GM04503 (cell line): ENCODE data around the gene MYO19.
"Not testable (repeated sequence)": the region's sequence is repeated elsewhere in the genome, so short reads cannot be mapped to it uniquely, and the experiment has no call there.

ENCODE experiments used
- DNase-seq: peaks from one replicate; pipeline ENCODE4 v3.0.0-alpha.2; 2012; ENCODE audit warnings: low read depth

The MYO19 gene

DNA sequence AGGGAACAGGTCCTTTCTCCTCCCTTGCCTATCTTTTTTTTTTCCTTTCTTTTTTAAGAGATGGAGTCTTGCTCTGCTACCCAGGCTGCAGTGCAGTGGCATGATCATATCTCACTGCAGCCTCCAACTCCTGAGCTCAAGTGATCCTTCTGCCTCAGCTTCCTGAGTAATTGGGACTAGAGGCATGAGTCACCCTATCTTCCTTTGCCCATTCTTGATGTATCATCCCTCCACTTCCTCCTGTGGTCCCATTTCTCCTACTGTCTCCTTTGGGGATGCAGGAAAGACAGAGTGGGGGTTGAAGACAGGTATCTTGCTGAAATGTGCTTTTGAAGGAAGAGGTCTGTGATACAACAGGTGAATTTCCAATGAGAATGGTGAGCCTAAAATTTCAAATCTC, 5.5 kb downstream of the MYO19 start:
- DNase-seq: peak; percentile 22

DNA sequence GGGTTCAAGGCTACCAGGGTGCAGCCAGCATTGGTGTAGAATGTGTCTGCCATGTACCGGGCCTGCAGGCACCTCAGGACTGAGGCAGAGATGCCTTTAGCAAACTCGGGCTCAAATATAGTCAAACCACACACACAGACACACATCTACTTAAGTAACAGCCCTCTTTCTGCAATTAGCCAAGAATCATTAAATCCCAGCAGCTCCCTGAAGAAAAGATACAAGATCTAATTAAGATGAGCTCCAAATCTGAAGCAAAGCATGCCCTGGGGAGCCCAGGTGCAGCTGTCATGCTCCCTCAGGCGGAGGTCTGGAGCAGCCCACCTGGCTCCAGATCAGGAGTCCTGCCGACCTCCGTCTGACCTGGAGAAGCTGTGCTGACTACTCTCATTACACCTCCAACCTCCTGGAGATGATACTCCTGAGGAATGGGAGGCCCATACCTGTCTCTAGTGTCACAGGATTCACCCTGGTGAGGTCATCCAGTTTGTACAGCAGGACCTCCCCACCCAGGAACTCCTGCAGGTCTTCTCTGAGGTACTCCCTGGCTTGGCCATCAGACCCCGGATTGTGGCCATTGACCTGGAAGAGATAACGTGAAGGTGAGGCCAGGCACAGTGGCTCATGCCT, 6.9 kb downstream of the MYO19 start:
- DNase-seq: no peak

DNA sequence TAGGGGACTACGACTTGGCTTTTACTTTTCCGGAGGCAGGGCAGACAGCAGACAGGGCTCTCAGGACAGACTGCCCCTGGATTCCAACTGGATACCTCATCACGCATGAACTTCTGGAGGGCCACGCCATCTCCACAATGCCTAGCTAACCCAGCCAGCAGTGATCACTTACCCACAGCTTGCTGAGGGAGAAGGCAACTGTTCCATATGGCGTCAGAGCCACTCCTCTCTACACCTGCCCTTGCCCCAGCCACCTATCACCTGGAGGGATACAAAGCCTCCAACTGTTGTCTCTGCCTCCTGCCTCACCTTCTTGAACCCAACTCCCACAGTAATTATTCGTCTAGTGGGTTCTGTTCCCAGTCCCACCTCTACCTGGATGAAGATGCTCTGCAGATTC, 8.8 kb downstream of the MYO19 start:
- no peak for DNase-seq

DNA sequence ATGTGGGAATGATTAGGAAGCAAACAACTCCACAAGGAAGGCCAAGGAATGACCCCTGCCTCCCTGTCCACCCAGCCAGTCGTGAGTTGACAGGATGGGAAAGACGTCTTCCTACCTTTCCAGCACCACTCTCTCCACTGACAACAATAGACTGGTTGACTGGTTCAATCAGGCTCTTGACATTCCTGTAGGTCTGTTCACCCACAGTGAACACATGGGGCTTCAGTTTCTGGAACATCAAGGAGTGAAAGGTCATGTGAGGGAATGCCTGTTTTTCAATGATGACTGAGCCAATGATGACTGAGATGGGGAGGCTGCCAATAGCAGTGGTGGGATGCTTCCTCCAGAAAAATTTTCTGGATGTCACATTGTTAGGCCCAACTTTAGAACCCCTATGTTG, 9.6 kb downstream of the MYO19 start:
- DNase-seq: no peak

DNA sequence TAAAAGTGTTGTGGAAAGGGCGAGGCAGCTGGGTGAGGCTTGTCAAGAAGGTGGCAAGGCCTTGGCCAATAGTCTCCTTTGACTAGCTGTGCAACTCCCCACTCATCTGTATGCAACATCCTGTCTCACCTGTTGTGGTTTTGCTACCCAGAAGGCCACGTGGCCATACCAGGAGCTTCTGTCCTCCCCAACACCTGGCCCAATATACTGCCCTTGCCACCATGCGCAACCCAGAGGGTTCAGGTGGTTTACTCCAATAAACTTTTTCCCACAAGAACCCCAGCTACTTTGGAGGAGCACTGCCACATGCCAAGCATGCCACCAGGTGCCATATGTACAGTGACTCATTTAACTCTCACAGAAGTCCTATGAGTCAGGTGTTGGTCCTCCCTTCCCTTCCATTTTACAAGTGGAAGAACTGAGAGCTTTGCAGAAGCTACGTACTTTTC, 10.2 kb downstream of the MYO19 start:
- DNase-seq: no peak

DNA sequence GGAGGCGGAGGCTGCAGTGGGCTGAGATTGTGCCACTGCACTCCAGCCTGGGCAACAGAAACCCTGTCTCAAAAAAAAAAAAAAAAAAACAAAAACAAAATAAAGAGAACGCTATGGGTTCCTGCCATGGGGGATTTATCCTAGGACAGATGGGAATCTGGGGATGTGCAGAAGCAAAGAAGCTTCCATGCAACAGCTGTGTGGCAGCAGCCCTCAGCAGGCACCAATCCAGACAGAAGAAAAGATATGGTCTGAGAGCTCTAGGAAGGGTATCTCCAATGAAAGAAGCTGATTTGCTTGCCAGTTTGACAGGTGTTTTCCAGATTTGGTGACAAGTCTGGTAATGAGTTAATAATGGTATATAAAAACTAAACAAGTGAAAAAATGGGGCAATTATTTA, 11.6 kb downstream of the MYO19 start:
- no peak for DNase-seq

DNA sequence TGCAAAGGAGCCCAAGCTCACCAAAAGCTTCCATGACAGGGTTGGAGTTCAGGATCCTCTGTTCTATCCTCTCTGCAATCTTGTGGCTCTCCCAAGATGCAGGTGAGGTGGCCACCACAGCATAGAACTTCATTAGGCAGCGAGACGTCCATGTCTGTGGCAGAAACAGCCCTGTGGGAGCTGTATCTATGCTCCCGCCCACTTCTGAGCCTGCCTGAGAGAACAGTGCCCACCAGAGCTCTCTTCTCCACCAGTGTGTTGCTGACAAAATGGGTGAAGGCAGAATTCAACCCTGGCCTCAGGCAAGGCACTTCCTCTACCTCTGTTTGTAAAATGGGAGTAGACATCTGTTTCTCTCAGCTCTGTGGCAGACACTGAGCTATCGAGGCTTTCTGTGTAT, 18.8 kb downstream of the MYO19 start:
- no peak for DNase-seq

DNA sequence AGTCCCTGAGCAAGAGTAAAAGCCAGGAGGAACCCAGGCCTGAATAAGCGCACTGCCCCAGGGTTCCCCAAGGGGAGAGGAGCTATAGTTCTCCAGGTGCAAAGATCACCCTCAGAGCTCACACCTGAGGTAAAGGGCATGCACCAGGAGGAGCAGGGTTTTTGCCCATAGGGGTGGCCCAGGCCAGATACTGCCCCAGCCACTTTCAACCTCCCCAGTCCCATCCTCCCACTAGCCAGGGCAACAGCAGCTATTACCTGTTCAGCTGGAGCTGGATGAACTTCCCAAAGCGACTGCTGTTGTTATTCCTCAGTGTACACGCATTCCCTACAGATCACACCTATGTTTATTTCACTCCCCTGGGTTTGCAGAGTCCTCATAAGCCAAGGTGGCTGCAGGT, 19.8 kb downstream of the MYO19 start:
- DNase-seq: no peak

DNA sequence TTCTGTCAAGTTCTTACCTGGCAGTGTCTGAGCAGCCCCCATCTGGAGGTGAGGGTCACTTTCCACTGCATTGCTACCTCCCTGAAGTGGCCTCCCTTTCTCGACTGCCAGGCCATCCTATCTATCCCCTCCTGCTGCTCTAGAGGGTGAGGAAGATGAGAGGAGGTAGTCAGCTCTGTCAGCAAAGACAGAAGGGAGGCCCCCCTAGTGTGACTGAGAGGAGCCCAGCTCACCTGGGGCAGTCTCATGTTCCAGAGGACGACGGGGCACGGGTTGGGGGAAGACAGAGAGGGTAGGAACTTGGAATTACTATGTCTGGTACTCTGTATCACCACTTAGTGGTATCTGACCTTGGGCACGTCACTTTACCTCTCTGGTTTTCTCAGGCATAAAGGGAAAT, 22.0 kb downstream of the MYO19 start:
- DNase-seq: no peak

DNA sequence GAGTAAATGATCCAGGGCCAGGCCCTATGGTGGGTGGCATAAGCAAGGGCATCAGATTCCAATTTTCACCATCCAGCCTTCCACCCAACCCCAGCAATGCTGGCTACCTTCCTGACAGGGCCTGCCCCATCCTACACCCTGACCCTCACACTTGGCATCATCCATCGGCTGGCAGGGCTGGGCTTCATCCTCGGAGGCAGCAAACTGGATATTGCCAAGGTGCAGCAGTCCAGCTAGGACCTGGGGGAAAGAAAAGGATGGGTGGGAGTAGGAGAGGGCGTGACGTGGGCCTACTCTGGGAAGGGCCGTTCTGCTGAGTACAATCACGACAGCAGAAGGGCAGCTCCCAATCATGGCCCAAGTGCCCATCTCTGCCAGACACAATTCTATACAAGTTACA, 23.5 kb downstream of the MYO19 start:
- no peak for DNase-seq

DNA sequence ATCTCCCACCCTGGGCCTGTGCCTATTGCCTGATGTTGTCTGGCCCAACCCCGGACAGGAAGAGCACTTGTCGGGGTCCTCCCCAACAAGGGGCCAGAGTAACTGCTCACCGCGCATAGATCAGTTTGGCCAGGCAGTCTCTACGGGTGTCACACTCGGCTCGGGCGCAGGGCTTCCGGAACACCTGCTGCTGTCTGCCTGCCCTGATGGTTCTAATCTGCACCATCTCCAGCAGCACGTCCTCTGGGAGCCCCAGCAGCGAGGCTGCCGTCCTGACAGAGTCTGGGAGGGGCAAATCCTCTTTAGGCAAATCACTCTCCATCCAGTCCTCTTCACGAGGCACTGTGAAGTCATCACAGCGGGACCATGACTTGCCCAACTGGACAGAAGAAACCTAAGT, 24.0 kb downstream of the MYO19 start:
- DNase-seq: no peak

DNA sequence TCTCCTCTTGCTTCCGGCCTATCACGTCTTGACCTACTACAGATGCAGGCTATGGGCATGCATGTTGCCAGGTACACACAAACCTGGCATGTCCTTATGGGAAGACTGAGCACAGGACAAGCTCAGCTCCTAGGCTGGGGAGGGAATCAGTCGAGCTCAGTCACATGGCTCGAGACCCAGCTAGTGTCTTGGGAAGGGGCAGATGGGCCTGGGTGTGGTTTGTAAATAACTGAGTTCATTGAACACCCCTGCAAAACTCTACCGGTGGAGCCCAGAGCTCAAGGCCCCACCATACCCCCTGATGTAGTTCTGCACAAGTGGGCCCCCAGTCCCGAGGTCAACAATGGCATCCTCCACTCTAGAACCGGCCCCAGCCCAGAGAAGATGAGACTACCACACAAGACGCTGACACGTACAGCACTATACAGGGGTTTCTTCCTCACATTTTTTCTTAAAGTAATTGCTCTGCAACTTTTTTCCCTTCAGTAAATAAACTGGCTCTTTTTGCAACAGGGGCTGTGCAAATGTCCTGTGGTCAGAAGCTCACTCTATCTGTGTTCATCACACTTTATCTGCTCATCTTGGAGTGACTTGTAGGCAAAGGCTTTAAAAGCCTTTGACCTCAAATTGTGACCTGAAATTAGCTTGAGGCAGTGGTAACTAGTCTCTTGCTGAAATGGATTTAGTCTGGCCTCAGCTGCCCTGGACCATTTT, 25.2 kb downstream of the MYO19 start:
- no peak for DNase-seq

DNA sequence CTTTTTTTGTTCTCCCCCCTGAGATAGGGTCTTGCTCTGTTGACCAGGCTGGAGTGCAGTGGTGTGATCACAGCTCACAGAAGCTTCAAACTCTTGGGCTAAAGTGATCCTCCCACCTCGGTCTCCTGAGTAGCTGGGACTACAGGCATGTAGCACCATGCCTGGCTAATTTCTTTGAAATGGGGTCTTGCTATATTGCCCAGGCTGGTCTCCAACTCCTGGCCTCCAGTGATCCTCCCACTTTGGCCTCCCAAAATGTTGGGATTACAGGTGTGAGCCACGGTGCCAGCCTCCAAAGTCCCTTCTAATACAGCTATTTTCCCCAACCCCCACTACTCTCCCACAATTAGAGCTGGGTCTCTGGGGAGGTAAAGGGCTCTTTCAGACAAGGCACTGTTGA, 26.2 kb downstream of the MYO19 start:
- DNase-seq: not testable (repeated sequence)

DNA sequence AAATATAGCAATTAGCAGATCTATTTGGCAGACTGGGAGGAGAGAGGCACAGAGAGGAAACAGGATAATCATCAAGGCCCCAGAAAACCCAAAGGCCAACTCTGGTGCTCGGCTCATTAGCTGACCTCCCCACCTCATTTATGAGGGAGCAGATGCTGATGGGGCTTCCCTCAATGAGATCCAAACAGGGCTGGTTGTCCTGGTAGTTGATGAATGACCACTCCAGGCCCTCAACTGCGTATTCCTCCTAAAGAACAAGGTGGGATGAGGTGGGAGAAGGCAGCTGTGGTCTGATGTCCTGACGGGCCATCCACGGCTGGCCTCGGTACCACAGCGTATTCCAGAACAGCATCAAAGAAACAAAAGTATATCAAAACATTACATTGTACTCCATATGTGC, 27.4 kb downstream of the MYO19 start:
- no peak for DNase-seq

DNA sequence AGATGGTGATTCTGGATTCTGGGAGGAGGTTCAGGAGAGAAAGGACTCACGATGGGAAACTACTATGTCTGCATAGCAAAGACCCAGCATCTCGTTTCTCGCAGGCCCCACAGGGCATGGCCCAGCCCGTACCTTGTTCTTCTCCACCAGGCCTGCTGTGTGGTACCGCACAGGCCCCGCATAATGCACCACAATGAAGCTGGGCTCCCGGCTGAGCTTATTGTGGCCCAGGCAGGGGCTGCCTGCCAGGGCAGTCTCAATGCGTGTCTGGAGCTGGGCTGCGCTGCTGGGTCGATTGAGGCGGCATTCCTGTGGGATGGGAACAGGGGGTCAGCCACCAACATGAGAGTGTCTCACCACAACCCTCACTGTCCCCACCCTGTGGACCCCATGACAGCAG, 27.8 kb downstream of the MYO19 start:
- no peak for DNase-seq

DNA sequence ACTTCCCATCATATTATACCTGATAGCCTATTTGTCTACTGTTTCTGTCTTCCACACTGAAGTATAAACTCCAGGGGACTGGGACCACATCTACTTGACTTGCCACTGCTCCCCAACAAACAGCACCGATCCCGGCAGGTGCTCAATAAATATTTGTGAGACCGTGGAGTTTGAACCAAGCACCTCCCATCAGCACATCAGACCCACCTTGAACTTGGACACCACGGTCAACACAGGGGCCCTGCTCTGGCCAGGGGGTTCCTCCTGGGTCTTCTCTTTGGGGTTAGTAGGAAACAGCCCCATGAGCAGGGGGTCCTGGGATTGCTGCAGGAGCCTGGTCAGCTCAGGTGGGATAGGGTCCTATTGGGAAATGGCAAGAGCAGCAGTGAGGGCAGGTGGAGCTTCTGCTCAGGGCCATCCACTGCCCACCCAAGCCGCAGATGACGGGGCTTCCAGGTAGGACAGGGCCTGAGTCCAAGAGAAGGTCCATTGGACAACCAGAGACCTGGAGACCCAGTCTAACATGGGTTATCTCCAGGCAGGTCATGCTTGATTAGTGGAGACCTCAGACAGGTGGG, 28.3 kb downstream of the MYO19 start:
- no peak for DNase-seq

DNA sequence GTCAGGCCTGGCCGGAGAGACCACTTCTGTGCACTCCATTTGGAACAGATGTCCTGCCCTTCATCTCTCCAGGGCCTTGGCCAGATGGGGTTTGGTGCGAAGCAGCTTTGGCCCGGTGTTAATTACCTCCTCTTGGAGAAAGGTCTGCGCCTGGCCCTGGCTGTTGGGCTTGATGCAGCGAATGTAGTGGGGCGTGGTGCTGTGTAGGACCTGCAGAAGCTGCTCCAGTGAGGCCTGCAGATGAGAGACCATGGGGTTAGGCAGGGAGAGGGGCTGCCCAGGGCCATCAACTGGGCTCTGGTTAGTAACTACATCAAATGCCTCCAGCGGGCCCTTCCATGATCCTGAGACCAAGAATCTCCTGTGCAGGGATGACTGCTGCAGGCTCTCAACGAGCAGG, 29.5 kb downstream of the MYO19 start:
- DNase-seq: no peak

DNA sequence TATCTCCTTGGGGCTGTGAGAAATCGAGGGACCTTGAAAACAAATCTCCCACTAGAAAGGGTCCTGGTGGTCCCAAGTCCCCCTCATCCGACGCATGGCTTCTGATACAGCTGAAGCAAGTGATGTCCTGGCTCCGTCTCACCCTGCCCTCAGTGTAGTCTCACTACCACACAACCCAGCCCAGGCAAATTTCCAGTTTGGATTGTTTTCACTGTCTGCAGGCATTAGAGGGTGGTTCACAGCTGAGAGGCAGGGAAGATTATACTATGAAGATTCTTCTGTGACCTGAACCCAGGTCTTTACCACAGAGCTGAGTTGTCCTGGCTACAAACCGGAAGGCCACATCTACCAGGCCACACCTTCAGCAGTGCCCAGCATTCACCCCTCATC, 30.5 kb downstream of the MYO19 start:
- DNase-seq: no peak

DNA sequence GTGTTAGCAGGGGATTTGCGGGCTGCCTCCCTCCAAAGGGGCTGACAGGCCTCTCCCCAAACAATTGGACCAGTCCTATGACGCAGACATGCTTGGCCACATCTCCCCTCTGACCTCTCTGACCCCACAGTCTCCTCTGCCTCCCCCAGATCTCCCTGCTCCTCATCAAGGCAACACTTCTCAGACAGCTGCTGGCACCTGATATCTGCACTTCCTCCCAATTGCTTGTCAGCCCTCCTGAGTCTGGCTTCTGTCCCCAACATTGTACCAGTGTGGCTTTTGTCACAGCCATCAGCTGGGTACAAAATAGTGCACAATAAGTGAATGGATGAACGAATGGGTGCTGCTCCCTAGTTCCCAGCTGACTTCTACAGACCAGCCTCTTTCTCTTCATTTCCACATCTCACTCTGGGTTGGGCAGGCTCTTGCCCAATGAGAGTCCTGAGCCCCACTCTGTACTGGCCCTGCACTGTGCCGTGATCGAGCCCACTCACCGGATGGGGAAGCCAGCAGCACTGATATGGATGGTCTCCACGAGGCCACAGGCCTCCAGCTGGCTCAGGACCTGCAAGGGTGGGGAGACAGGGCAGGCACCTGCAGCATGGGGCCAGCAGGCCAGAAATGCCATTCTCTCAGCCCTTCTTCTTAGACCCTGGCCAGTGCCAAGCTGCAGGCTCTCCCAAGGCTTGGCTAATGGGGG, 31.1 kb downstream of the MYO19 start:
- DNase-seq: no peak

DNA sequence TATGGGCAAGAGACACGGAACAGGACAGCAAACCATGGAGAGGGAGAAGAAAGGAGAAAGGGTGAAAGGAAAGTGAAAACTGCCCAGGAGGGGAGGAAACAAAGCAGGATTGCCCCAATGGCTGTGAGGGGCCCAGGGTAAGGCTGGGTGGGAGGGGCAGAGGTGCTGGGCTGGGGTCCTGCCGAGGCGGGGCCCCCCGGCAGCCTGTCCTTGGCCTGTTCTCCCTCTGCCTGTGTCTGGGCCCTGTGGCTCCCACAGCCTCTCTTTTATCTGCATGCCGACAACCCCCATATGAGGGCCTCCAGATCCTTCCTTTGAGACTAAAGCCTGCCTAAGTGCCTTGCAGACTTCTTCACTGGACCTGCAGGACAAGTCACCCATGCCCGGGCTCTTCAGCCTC, 32.7 kb downstream of the MYO19 start:
- no peak for DNase-seq

DNA sequence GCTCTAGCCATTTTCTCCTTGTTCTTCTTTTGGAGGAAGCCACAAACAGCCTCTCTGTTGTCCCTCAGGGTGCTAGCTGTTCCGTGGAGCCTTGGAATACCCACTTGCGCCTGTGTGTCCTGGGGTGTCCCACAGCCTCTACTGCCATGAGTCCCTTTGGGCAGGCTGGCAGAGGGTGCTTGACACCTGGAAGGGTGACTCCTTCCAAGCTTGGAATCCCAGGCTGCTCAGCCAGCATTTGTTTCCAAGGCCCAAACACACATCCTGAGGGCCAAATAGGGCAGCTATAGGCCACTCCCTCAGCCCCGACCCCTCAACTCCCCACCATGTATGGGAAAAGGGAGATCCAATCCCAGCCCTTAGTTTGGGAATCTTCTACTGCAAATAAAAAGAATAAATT, 33.3 kb downstream of the MYO19 start:
- no peak for DNase-seq

DNA sequence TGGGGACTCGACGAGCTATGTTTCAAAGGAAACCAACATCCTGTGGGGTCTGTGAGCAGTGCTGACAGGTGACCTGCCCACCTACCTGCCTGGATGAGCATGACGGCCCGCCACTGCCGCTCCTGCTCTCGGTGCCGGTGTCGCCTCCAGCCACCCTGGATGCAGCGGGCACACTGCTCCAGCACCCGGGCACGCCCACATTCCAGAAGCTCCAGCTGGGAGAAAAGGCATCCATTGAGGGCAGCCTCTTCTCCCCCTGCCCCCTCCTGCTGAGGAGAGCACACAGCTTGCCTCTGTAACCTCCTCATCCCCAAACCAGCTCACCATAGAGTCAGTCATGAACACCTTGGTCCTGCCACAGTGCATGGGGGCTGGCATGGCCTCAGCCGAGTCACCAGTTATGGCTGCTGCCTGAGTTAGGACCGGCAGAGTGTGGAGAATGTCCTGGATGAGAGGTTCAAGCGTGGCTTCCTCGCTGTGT, 33.9 kb downstream of the MYO19 start:
- no peak for DNase-seq
